ENCODE results near the gene WDR74. TPM values are rescaled to one million over a fixed set of nuclear protein-coding genes. Genes with fewer than 3 reads are reported as not detected.

WDR74 gene
- total RNA-seq, 4 donors from 2014 or later: 32.3 to 138 (median 40.8) TPM

- no peak for TF ChIP-seq CTCF (IDR thresholded peaks at IDR 0.05)
- no peak for ATAC-seq (ENCODE audit: low FRiP score)
- DNase-seq (ENCODE audit: low spot score): no peak
These were observed 14.0 kb upstream of the WDR74 start for GRCh38 chr11:62853279-62853965.

GRCh38 chr11:62852523-62853188, 13.3 kb upstream of the WDR74 start:
- DNase-seq (ENCODE audit: low spot score) (no peak), ATAC-seq (ENCODE audit: low FRiP score) (no peak)
- no peak for TF ChIP-seq CTCF (IDR thresholded peaks at IDR 0.05)

GRCh38 chr11:62851807-62852522, 12.6 kb upstream of the WDR74 start:
- DNase-seq (ENCODE audit: low spot score): no peak
- TF ChIP-seq CTCF (IDR thresholded peaks at IDR 0.05): no peak
- no peak for ATAC-seq (ENCODE audit: low FRiP score)

GRCh38 chr11:62850911-62851806, 11.8 kb upstream of the WDR74 start:
- ATAC-seq (ENCODE audit: low FRiP score) (no peak), DNase-seq (ENCODE audit: low spot score) (no peak)
- no peak for TF ChIP-seq CTCF (IDR thresholded peaks at IDR 0.05)

GRCh38 chr11:62847767-62848314, 8.5 kb upstream of the WDR74 start:
- ATAC-seq (ENCODE audit: low FRiP score): no peak
- TF ChIP-seq CTCF (IDR thresholded peaks at IDR 0.05): no peak
- DNase-seq (ENCODE audit: low spot score): no peak

- TF ChIP-seq CTCF (IDR thresholded peaks at IDR 0.05): no peak
- no peak for ATAC-seq (ENCODE audit: low FRiP score)
- no peak for DNase-seq (ENCODE audit: low spot score)
These were observed 6.8 kb upstream of the WDR74 start for GRCh38 chr11:62846177-62846576.

All from omental fat pad (tissue), 4 donors.